Stimulated activated CD8-positive, alpha-beta memory T cell treated with anti-CD3 and anti-CD28 coated beads, Interleukin-4, amount 100 ng/mL, for 24 hours (primary cell): ENCODE data around the gene CCHCR1.

Experiments used
- DNase-seq: peaks from one replicate; pipeline ENCODE4 v3.0.0-alpha.2; 2020; ENCODE audit warnings: low read depth

CCHCR1 gene

GRCh38 chr6:31103136-31103535 lies 54.5 kb downstream of the CCHCR1 start:
- DNase-seq: no peak

- DNase-seq: no peak
These were observed 59.1 kb downstream of the CCHCR1 start for GRCh38 chr6:31098449-31098938.

- no peak for DNase-seq
These were observed 60.9 kb downstream of the CCHCR1 start for GRCh38 chr6:31096656-31097055.

GRCh38 chr6:31096215-31096614 lies 61.4 kb downstream of the CCHCR1 start:
- DNase-seq: no peak

GRCh38 chr6:31094389-31094881 lies 63.2 kb downstream of the CCHCR1 start:
- DNase-seq: no peak

- no peak for DNase-seq
These were observed 64.7 kb downstream of the CCHCR1 start for GRCh38 chr6:31092769-31093505.
